ENCODE measurements around the gene PIWIL1. TPM values are rescaled to one million over a fixed set of nuclear protein-coding genes. Genes with fewer than 3 reads are reported as not detected.
A peak's percentile ranks its signal among the peaks of the same experiment; 100 is the strongest.

The PIWIL1 gene
- total RNA-seq, 2 experiments from 2014 or later, result not detected

DNA sequence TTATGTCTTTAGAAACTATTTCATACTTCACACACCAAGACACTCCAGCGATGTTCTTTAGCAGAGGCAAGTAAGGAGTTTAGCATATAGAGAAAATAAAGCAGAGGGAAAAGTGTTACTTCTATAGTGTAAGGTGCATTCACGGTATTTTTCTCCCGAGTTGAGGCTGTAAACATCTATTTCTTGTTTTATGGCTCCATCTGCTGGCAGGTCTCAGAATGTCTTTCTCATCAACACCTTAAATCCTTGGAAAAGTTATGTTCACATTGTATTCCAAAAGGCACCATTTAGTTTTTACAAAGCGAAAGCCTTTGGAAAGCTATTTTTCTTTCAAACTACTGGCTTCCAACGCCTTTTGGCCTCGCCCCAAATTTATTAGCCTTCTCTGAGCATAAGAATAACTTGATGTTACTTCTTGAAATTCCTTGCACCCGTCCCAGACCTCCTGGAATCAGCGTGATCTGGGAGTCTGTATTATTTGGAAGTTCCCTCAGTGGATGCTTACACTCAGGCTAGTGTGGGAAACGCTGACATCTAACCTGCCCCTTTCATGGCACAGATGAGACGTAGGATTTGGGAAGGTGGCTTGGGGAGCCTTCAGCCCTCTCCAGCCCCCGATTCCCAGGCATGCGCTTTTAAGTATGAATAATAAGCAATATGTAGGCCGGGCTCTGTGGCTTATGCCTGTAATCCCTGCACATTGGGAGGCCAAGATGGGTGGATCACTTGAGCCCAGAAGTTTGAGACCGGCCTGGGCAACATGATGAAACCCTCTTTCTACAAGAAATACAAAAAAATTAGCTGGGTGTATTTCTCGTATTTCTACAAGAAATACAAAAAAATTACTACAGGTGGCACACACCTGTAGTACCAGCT, 1.9 kb upstream of the PIWIL1 start:
- Mint-ChIP-seq H3K36me3 (ENCODE audit: low read depth) (no peaks in the 10 kb centered on the region), H3K4me1 (ENCODE audit: low read depth) (peaks cover 3% of the 10 kb centered on the region), H3K27me3 (peaks cover 28% of the 10 kb centered on the region), H3K9me3 (no peaks in the 10 kb centered on the region), H3K27ac (no peak overlapping the region), H3K4me3 (no peak overlapping the region)
- ATAC-seq (no peak), DNase-seq (peak; percentile 47)
- TF ChIP-seq, protein P1, sequence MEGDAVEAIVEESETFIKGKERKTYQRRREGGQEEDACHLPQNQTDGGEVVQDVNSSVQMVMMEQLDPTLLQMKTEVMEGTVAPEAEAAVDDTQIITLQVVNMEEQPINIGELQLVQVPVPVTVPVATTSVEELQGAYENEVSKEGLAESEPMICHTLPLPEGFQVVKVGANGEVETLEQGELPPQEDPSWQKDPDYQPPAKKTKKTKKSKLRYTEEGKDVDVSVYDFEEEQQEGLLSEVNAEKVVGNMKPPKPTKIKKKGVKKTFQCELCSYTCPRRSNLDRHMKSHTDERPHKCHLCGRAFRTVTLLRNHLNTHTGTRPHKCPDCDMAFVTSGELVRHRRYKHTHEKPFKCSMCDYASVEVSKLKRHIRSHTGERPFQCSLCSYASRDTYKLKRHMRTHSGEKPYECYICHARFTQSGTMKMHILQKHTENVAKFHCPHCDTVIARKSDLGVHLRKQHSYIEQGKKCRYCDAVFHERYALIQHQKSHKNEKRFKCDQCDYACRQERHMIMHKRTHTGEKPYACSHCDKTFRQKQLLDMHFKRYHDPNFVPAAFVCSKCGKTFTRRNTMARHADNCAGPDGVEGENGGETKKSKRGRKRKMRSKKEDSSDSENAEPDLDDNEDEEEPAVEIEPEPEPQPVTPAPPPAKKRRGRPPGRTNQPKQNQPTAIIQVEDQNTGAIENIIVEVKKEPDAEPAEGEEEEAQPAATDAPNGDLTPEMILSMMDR (IDR thresholded peaks at IDR 0.05), result peak; percentile 77
- intact Hi-C loops (cut with micrococcal nuclease), result loop anchor here (2.0 kb wide), 1 partner anchor 287 kb away; no protein-coding TSS in a partner anchor
- ChIA-PET POLR2A (no interaction called here), CTCF (interaction anchor here (0.7 to 2.5 kb wide), 11 partner anchors 16 to 412 kb away, joined by 3 to 21 read pairs (median 3); no protein-coding TSS in a partner anchor)

DNA sequence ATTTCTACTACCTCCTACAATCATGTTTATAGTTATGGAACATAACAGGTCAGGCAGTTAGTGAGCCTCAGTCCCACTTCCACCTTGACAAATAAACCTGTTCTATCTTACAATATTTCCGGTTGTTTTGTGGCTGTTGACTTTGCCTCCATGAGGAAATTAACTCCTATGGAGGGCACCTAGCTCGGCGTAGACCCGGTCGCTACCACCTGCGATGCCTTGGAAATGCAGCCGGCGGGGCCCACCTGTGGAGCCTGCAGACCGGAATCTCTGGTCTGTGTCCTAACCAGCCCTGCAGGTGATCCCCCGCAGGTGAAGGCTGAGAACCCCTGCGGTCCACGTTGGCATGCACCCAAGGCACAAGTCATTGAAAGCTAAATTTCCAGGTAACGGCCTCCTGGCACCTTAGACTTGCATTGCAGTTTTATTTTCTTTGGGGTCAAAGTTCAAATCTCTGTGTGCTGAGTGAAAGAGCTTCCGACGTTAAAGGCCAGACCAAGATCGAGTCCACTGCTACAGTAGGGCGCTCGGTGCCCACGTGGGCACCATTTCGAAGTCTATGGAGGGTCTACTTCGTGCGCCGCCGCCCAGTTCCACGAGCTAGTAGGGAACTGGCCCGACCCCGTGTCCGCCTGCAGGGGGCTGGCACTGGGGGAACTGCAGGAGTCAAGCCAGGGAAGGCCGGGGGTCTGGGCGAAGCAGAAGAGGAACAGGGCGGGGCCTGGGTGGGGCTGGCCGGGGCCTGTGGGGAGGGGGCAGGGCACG, 782 bp upstream of the PIWIL1 start:
- Mint-ChIP-seq H3K4me3 (no peak overlapping the region), H3K27ac (no peak overlapping the region), H3K4me1 (ENCODE audit: low read depth) (peaks cover 3% of the 10 kb centered on the region), H3K9me3 (no peaks in the 10 kb centered on the region), H3K27me3 (peaks cover 31% of the 10 kb centered on the region), H3K36me3 (ENCODE audit: low read depth) (no peaks in the 10 kb centered on the region)
- intact Hi-C loops (cut with micrococcal nuclease), result no loop called here
- ChIA-PET CTCF (interaction anchor here (0.9 to 2.5 kb wide), 3 partner anchors 57 to 295 kb away, joined by 3 to 21 read pairs (median 6); no protein-coding TSS in a partner anchor), POLR2A (no interaction called here)
- DNase-seq, result no peak
- no peak for ATAC-seq
- TF ChIP-seq, protein P1 (IDR thresholded peaks at IDR 0.05), result no peak

DNA sequence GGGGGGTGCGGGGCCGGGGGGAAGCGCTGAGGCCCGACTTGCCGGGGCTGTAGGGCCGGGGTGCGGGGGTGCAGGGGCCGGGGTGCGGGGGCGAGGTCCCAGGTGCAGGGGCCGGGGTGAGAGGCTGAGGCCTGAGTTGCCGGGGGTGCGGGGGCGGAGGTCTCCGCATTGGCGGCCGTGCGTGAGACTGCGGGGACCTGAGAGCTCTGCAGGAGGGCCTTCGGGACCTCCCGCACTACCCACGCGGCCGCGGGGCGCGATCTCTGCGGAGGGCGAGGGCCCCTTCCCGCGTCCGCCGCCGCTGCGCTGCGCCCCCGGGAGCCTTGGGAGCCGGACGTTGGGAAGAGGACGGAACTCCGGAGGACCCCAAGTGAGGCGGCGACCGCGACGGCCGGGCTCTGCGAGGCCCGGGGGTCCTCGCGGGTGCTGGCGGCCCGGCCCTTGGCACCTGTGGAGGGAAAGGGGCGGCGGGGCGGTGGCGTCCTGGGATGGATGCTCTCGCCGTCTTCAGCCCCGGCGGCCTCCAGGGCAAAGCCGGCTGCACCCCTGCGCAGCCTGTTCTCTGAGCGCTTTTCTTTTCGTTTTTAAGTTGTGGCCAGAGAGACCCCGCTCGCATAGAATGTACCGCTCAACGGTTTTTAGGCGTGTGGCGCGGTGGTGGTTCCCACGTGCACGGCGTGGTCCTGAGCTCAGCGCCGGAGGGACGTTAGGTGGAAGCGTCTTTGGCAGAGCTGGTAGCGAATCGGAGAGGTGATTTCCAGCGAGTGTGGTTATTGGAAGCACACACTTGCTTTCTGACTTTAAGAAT, 1.3 kb downstream of the PIWIL1 start:
- Mint-ChIP-seq H3K9me3 (no peaks in the 10 kb centered on the region), H3K27me3 (peaks cover 25% of the 10 kb centered on the region), H3K36me3 (ENCODE audit: low read depth) (no peaks in the 10 kb centered on the region), H3K4me3 (no peak overlapping the region), H3K4me1 (ENCODE audit: low read depth) (peaks cover 3% of the 10 kb centered on the region), H3K27ac (no peak overlapping the region)
- ATAC-seq (no peak), DNase-seq (no peak)
- ChIA-PET CTCF (interaction anchor here (1.1 kb wide), 1 partner anchor 9 kb away, joined by 3 read pairs; no protein-coding TSS in a partner anchor), POLR2A (no interaction called here)
- TF ChIP-seq, protein P1 (IDR thresholded peaks at IDR 0.05), result no peak
- intact Hi-C loops (cut with micrococcal nuclease), result no loop called here

GRCh38 chr12:130339951-130340350, 2.3 kb downstream of the PIWIL1 start:
- ATAC-seq (no peak), DNase-seq (no peak)
- H3K27ac Mint-ChIP-seq, result no peak overlapping the region
- ChIA-PET POLR2A (no interaction called here), CTCF (interaction anchor here (0.9 kb wide), 1 partner anchor 11 kb away, joined by 3 read pairs; no protein-coding TSS in a partner anchor)
- H3K4me3 Mint-ChIP-seq, result no peak overlapping the region
- H3K4me1 Mint-ChIP-seq (ENCODE audit: low read depth), result peaks cover 3% of the 10 kb centered on the region
- peaks cover 17% of the 10 kb centered on the region for H3K27me3 Mint-ChIP-seq
- H3K9me3 Mint-ChIP-seq, result no peaks in the 10 kb centered on the region
- TF ChIP-seq, protein P1 (IDR thresholded peaks at IDR 0.05), result no peak
- intact Hi-C loops (cut with micrococcal nuclease), result no loop called here
- H3K36me3 Mint-ChIP-seq (ENCODE audit: low read depth), result no peaks in the 10 kb centered on the region

Measured in activated CD8-positive, alpha-beta T cell treated with anti-CD3 and anti-CD28 coated beads for 36 hours (primary cell).